ENCODE results near the gene IRF3.
A peak's percentile ranks its signal among the peaks of the same experiment; 100 is the strongest.

IRF3 gene

GRCh38 chr19:49687566-49688316 is 22.1 kb upstream of the IRF3 start:
- FAIRE-seq, result peak; percentile 23

- FAIRE-seq, result no peak
These were observed 21.5 kb upstream of the IRF3 start for GRCh38 chr19:49687150-49687549.

- FAIRE-seq, result no peak
These were observed 20.9 kb upstream of the IRF3 start for GRCh38 chr19:49686503-49687088.

GRCh38 chr19:49685845-49686332 is 20.2 kb upstream of the IRF3 start:
- no peak for FAIRE-seq

- FAIRE-seq, result no peak
These were observed 19.4 kb upstream of the IRF3 start for GRCh38 chr19:49684983-49685553.

- FAIRE-seq, result no peak
These were observed 18.8 kb upstream of the IRF3 start for GRCh38 chr19:49684251-49684982.

GRCh38 chr19:49683814-49684250 is 18.2 kb upstream of the IRF3 start:
- no peak for FAIRE-seq

- no peak for FAIRE-seq
These were observed 16.6 kb upstream of the IRF3 start for GRCh38 chr19:49682274-49682673.

GRCh38 chr19:49681830-49682229 is 16.2 kb upstream of the IRF3 start:
- FAIRE-seq, result no peak

GRCh38 chr19:49680421-49681351 is 15.0 kb upstream of the IRF3 start:
- FAIRE-seq, result peak; percentile 57

- FAIRE-seq, result no peak
These were observed 14.2 kb upstream of the IRF3 start for GRCh38 chr19:49679771-49680413.

- no peak for FAIRE-seq
These were observed 13.5 kb upstream of the IRF3 start for GRCh38 chr19:49678985-49679770.

- no peak for FAIRE-seq
These were observed 12.4 kb upstream of the IRF3 start for GRCh38 chr19:49677901-49678674.

- no peak for FAIRE-seq
These were observed 11.7 kb upstream of the IRF3 start, which contains the start of gene PRMT1 for GRCh38 chr19:49677231-49677900. TSS of gene PRMT1 (plus strand) at chr19:49677271. CDS start at chr19:49677281, 10 bp downstream.

- peak; percentile 100 for FAIRE-seq
These were observed 11.2 kb upstream of the IRF3 start for GRCh38 chr19:49676784-49677230.

GRCh38 chr19:49676136-49676783 is 10.6 kb upstream of the IRF3 start:
- FAIRE-seq, result no peak

- peak; percentile 28 for FAIRE-seq
These were observed 6.7 kb upstream of the IRF3 start for GRCh38 chr19:49672131-49672919.

GRCh38 chr19:49669516-49669915 is 3.9 kb upstream of the IRF3 start:
- FAIRE-seq, result no peak

All from G401.6 (cell line).